Thyroid gland (tissue), 4 donors: ENCODE measurements around the gene STK17B. TPM values are rescaled to one million over a fixed set of nuclear protein-coding genes. Genes with fewer than 3 reads are reported as not detected.

Experiments
- DNase-seq, 2 donors: peaks; one replicate each; pipeline ENCODE4 v3.0.0-alpha.2; 2019
- H3K27ac ChIP-seq, 3 donors: fragments of 200-600 bp; sonication (generic); 1 replicate in 2 of 3; 2 replicates in 1 of 3; pipeline ENCODE4 v1.5.1; 2016 to 2019; ENCODE audit warnings: mild to moderate bottlenecking in 1 of 3, moderate library complexity in 1 of 3
- H3K27me3 ChIP-seq: fragments of 200-600 bp; sonication (generic); one replicate; pipeline ENCODE4 v1.5.1; 2019
- H3K36me3 ChIP-seq, 2 donors: fragments of 200-600 bp; sonication (generic); one replicate each; pipeline ENCODE4 v1.5.1; 2016 to 2019
- H3K4me1 ChIP-seq, 2 donors: fragments of 200-600 bp; sonication (generic); one replicate each; pipeline ENCODE4 v1.5.1; 2017 to 2019
- H3K4me3 ChIP-seq, 3 donors: fragments of 200-600 bp; sonication (generic); replicated peaks in 1 of 3; 1 replicate in 2 of 3; 2 replicates in 1 of 3; pipeline ENCODE4 v1.5.1; 2016; ENCODE audit warnings: mild to moderate bottlenecking in 1 of 3
- H3K9me3 ChIP-seq: fragments of 200-600 bp; sonication (generic); one replicate; pipeline ENCODE4 v1.5.1; 2017
- POLR2A ChIP-seq, 2 donors: fragments of 450-650 bp; IDR thresholded peaks; one replicate each; pipeline ENCODE4 v1.6.1; 2017; ENCODE audit warnings: antibody characterized with exemption in 2 of 2, mild to moderate bottlenecking in 2 of 2, moderate library complexity in 1 of 2
- WGBS, 2 donors: methylation state at CpG; one replicate each; pipeline ENCODE4 v1.1.5; 2017; 5-methylcytosine and 5-hydroxymethylcytosine counted together
- intact Hi-C: fragments of 100-400 bp; cut with DNase I; formaldehyde crosslinking; loops from one replicate; pipeline ENCODE4 v1.15.1; 2023
- total RNA-seq, 4 donors: library from RNA; depleted of rRNA; stranded (reverse); fragments of >200 nt; gene quantifications; one replicate each; pipeline ENCODE4 v1.2.3, GENCODE V29; 2016
- TF ChIP-seq, protein P1 (sequence below), 6 experiments: fragments of 200-600 bp in 3 of 6; fragments of 450-650 bp in 3 of 6; sonication (generic) in 3 of 6; IDR thresholded peaks; one replicate each; pipeline ENCODE4 v1.5.1; 2016 to 2019; ENCODE audit warnings: antibody characterized with exemption in 6 of 6, mild to moderate bottlenecking in 2 of 6, inconsistent platforms in 1 of 6, moderate library complexity in 1 of 6

The STK17B gene
- total RNA-seq, 4 donors from 2014 or later = 19.4 to 86.9 (median 33.9) TPM

- Histone ChIP-seq H3K4me1 (no peaks in the 10 kb centered on the region), H3K4me3 (no peak overlapping the region), H3K9me3 (no peaks in the 10 kb centered on the region), H3K36me3 (peaks cover 0 to 4% of the 10 kb centered on the region in 2 donors), H3K27ac (no peak overlapping the region), H3K27me3 (no peaks in the 10 kb centered on the region)
- intact Hi-C loops = no loop called here
- WGBS, 2 donors = 89 to 91% methylated on average over 6 of the region's 6 CpGs
- TF ChIP-seq, protein P1, sequence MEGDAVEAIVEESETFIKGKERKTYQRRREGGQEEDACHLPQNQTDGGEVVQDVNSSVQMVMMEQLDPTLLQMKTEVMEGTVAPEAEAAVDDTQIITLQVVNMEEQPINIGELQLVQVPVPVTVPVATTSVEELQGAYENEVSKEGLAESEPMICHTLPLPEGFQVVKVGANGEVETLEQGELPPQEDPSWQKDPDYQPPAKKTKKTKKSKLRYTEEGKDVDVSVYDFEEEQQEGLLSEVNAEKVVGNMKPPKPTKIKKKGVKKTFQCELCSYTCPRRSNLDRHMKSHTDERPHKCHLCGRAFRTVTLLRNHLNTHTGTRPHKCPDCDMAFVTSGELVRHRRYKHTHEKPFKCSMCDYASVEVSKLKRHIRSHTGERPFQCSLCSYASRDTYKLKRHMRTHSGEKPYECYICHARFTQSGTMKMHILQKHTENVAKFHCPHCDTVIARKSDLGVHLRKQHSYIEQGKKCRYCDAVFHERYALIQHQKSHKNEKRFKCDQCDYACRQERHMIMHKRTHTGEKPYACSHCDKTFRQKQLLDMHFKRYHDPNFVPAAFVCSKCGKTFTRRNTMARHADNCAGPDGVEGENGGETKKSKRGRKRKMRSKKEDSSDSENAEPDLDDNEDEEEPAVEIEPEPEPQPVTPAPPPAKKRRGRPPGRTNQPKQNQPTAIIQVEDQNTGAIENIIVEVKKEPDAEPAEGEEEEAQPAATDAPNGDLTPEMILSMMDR (IDR thresholded peaks at IDR 0.05) = no peak
- TF ChIP-seq POLR2A (IDR thresholded peaks at IDR 0.05) = no peak
- DNase-seq = no peak
Observed at GRCh38 chr2:196162586-196163175, 8.7 kb downstream of the STK17B start.

DNA sequence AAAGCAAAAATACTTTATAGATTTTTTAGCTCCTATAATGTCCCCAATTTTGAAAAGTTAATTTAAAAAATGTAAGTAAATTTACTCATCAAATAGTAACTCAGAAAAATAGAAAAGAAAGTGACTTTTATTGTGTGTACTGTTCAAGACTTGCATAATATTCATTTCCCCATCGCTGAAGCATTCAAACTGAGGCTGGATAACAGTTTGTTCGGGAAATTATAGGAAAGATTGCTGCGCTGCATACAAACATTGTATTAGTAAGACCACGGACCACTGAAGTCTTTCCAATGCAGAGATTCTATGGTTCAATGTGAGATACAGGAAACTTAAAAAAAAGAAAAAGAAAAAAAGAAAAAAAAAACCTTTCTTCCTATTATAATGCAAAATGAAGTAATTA, 10.4 kb downstream of the STK17B start:
- H3K27me3 ChIP-seq = no peaks in the 10 kb centered on the region
- no peak overlapping the region for H3K27ac ChIP-seq
- TF ChIP-seq, protein P1 (IDR thresholded peaks at IDR 0.05) = no peak
- TF ChIP-seq POLR2A (IDR thresholded peaks at IDR 0.05) = no peak
- intact Hi-C loops = no loop called here
- 90 to 96% methylated on average over 4 of the region's 4 CpGs for WGBS, 2 donors
- no peak for DNase-seq
- H3K9me3 ChIP-seq = no peaks in the 10 kb centered on the region
- peaks cover 0 to 4% of the 10 kb centered on the region in 2 donors for H3K36me3 ChIP-seq
- H3K4me3 ChIP-seq = no peak overlapping the region
- H3K4me1 ChIP-seq = no peaks in the 10 kb centered on the region

- Histone ChIP-seq H3K27me3 (no peaks in the 10 kb centered on the region), H3K4me1 (no peaks in the 10 kb centered on the region), H3K27ac (no peak overlapping the region), H3K36me3 (peaks cover 0 to 4% of the 10 kb centered on the region in 2 donors), H3K4me3 (no peak overlapping the region), H3K9me3 (no peaks in the 10 kb centered on the region)
- WGBS, 2 donors = 60 to 66% methylated on average over 3 of the region's 3 CpGs
- TF ChIP-seq, protein P1 (IDR thresholded peaks at IDR 0.05) = no peak
- peak in 1 of 2 donors; percentile 18 for TF ChIP-seq POLR2A (IDR thresholded peaks at IDR 0.05)
- DNase-seq = no peak
- intact Hi-C loops = no loop called here
Observed at GRCh38 chr2:196160101-196160500, 11.3 kb downstream of the STK17B start.

DNA sequence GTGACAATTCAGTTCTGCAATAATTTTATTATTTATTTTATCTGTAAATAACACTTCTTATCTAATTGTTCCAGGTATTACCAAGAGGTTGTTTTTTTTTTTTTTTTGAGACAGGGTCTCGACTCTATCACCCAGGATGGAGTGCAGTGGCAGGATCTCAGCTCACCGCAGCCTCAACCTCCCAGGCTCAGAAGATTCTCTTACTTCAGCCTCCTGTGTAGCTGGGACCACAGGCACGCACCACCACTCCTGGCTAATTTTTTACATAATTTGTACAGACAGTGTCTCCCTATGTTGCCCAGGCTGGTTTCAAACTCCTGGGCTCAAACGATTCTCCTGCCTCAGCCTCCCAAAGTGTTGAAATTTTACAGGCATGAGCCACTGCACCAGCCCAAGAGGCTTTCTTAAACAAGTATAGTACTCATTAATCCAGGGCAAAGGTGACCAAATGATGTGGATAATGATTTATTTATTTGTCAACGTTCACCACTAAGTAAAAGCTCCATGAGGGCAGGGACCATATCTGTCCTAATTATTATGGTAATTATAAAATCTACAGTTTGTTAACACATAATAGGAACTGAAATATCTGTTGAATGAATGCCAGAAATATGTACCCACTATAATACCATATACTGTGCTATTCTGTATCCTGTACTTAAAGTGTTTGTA, 12.0 kb downstream of the STK17B start:
- H3K4me3 ChIP-seq = no peak overlapping the region
- no peak for TF ChIP-seq POLR2A (IDR thresholded peaks at IDR 0.05)
- TF ChIP-seq, protein P1 (IDR thresholded peaks at IDR 0.05) = no peak
- no peak for DNase-seq
- H3K4me1 ChIP-seq = no peaks in the 10 kb centered on the region
- peaks cover 0 to 4% of the 10 kb centered on the region in 2 donors for H3K36me3 ChIP-seq
- no peaks in the 10 kb centered on the region for H3K27me3 ChIP-seq
- 81 to 92% methylated on average over 5 of the region's 5 CpGs for WGBS, 2 donors
- no peaks in the 10 kb centered on the region for H3K9me3 ChIP-seq
- peak overlapping the region in 1 of 3 donors; percentile 21 for H3K27ac ChIP-seq
- intact Hi-C loops = no loop called here

DNA sequence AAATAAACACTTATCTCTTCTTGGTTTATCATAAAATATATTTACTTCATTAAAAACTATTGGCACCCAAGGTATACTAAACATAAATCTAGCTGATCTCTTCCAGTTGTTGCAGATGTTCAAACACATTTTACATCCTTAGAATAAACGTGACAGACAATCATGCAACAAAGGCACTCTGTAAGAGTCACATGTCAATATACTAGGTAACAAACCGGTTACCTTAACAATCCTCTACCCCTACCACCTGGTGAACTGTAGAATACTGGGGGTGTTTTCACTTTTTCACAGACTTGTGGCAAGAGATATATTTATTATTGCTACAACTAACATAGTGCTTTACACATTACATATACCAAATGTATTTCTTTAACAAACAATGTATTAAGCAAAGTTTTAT, 15.8 kb downstream of the STK17B start:
- WGBS, 2 donors = 36 to 39% methylated on average over 2 of the region's 2 CpGs

More for the DNA sequence above, 15.8 kb downstream of the STK17B start:
- Histone ChIP-seq H3K27me3 (no peaks in the 10 kb centered on the region), H3K4me3 (no peak overlapping the region), H3K27ac (no peak overlapping the region), H3K4me1 (no peaks in the 10 kb centered on the region), H3K36me3 (no peaks in the 10 kb centered on the region), H3K9me3 (no peaks in the 10 kb centered on the region)
- TF ChIP-seq POLR2A (IDR thresholded peaks at IDR 0.05) = no peak
- TF ChIP-seq, protein P1 (IDR thresholded peaks at IDR 0.05) = no peak
- DNase-seq = no peak
- intact Hi-C loops = no loop called here
